Immature natural killer cell (primary cell): ENCODE results near the gene SLC6A9. TPM values are rescaled to one million over a fixed set of nuclear protein-coding genes. Genes with fewer than 3 reads are reported as not detected.

ENCODE experiments used
- DNase-seq, 3 donors: peaks; one replicate each; pipeline ENCODE4 v3.0.0; 2022; ENCODE audit warnings: mixed read lengths in 1 of 3
- H3K27ac Mint-ChIP-seq, 6 donors: one replicate each; pipeline ENCODE4 v1.8.0; 2020; ENCODE audit warnings: mixed read lengths in 6 of 6, mild to moderate bottlenecking in 5 of 6, inconsistent platforms in 4 of 6, moderate library complexity in 3 of 6
- H3K27me3 Mint-ChIP-seq, 3 donors: one replicate each; pipeline ENCODE4 v1.8.0; 2020 to 2021; ENCODE audit warnings: low read depth in 3 of 3, mild to moderate bottlenecking in 3 of 3, mixed read lengths in 3 of 3, moderate library complexity in 3 of 3, inconsistent platforms in 1 of 3
- H3K36me3 Mint-ChIP-seq, 3 donors: one replicate each; pipeline ENCODE4 v1.8.0; 2020; ENCODE audit warnings: mixed read lengths in 3 of 3, inconsistent platforms in 2 of 3, mild to moderate bottlenecking in 2 of 3
- H3K4me1 Mint-ChIP-seq, 2 donors: one replicate each; pipeline ENCODE4 v1.8.0; 2020; ENCODE audit warnings: inconsistent platforms in 2 of 2, mild to moderate bottlenecking in 2 of 2, mixed read lengths in 2 of 2, moderate library complexity in 1 of 2
- H3K4me3 Mint-ChIP-seq, 5 donors: one replicate each; pipeline ENCODE4 v1.8.0; 2020; ENCODE audit warnings: mild to moderate bottlenecking in 5 of 5, mixed read lengths in 5 of 5, inconsistent platforms in 3 of 5, moderate library complexity in 3 of 5
- H3K9me3 Mint-ChIP-seq, 6 donors: one replicate each; pipeline ENCODE4 v1.8.0; 2020; ENCODE audit warnings: mild to moderate bottlenecking in 6 of 6, mixed read lengths in 6 of 6, inconsistent platforms in 4 of 6, moderate library complexity in 3 of 6
- polyA plus RNA-seq, 3 donors: library from polyadenylated mRNA; unstranded; fragments of 300-500 nt; fragmentation: Illumina TruSeq; gene quantifications; one replicate each; pipeline ENCODE4 v1.2.3, GENCODE V29; 2021

The SLC6A9 gene
- polyA plus RNA-seq, 3 donors from 2014 or later, result not detected

GRCh38 chr1:43985984-43986595, 45.2 kb downstream of the SLC6A9 start:
- Mint-ChIP-seq H3K36me3 (no peaks in the 10 kb centered on the region), H3K27ac (no peak overlapping the region), H3K4me3 (no peak overlapping the region), H3K27me3 (peaks cover 0 to 4% (median 0%) of the 10 kb centered on the region in 3 donors), H3K9me3 (no peaks in the 10 kb centered on the region), H3K4me1 (peaks cover 0 to 3% of the 10 kb centered on the region in 2 donors)
- no peak for DNase-seq

DNA sequence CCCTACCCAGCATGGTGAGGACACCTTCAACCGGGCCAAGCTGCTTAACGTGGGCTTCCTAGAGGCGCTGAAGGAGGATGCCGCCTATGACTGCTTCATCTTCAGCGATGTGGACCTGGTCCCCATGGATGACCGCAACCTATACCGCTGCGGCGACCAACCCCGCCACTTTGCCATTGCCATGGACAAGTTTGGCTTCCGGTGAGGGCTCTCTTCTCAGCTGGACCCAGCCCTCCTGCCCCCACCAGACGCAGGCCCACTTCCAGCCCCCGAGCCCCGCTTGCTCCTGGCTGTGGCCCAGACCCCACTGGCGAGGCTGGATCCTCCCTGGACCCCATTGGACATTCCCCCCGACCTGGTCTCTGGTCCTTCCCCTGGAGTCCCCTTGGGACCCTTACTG, 46.4 kb downstream of the SLC6A9 start:
- Mint-ChIP-seq H3K4me3 (no peak overlapping the region), H3K27me3 (peaks cover 0 to 4% (median under 1%) of the 10 kb centered on the region in 3 donors)

GRCh38 chr1:43983253-43983899, 47.9 kb downstream of the SLC6A9 start:
- DNase-seq, result no peak
- Mint-ChIP-seq H3K4me3 (no peak overlapping the region), H3K27ac (no peak overlapping the region), H3K4me1 (peaks cover 5 to 16% of the 10 kb centered on the region in 2 donors), H3K9me3 (no peaks in the 10 kb centered on the region), H3K27me3 (peaks cover 2 to 5% (median 4%) of the 10 kb centered on the region in 3 donors), H3K36me3 (peaks cover 0 to 4% (median 4%) of the 10 kb centered on the region in 3 donors)

More for the DNA sequence above, 46.4 kb downstream of the SLC6A9 start:
- H3K27ac Mint-ChIP-seq, result no peak overlapping the region
- no peaks in the 10 kb centered on the region for H3K9me3 Mint-ChIP-seq
- peaks cover 0 to 9% of the 10 kb centered on the region in 2 donors for H3K4me1 Mint-ChIP-seq
- H3K36me3 Mint-ChIP-seq, result peaks cover 0 to 4% (median 0%) of the 10 kb centered on the region in 3 donors
- no peak for DNase-seq

DNA sequence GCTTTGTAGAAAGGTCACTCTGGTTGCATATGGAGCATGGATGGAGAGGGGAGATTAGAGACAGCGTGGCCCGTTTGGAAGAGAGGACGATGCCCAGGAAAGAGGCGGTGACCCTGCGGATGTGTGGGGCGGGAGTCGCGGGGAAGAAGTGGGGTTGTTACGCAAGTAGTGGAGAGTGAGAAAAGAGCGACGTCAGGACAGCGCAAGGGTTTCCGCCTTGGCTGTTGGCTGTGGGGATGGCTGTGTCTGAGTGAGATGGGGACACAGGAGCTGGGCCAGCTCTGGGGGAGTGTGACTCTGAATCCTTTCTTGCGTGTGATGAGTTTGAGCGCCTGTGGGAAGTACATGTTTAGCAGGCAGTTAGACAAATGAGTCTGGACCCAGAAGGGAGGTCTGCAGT, 48.5 kb downstream of the SLC6A9 start:
- Mint-ChIP-seq H3K27ac (peak overlapping the region in 1 of 6 donors; percentile 46), H3K4me1 (peaks cover 11 to 21% of the 10 kb centered on the region in 2 donors), H3K4me3 (no peak overlapping the region), H3K9me3 (no peaks in the 10 kb centered on the region), H3K36me3 (peaks cover 0 to 9% (median 4%) of the 10 kb centered on the region in 3 donors), H3K27me3 (peaks cover 2 to 5% (median 4%) of the 10 kb centered on the region in 3 donors)
- no peak for DNase-seq

DNA sequence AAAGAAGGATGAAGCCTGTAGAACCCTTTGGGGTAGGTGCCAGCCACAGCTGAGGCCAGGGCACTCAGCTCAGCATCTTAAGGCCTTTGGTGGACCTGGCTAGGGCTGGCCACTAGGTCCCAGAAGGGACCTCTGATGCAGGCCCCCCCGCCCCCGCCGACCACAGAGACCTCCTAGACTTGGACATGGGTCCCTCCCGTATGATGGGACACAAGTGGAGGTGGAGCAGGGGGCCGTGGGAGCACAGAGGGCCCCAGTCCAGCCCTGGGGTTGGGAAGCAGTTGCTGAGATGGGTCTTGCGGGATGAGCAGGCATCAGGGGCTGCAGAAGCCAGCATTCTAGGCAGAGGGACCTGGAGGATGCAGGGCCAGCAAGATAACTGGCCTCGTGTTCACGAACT, 49.0 kb downstream of the SLC6A9 start:
- H3K27ac Mint-ChIP-seq, result no peak overlapping the region
- H3K27me3 Mint-ChIP-seq, result peaks cover 2 to 5% (median 4%) of the 10 kb centered on the region in 3 donors
- DNase-seq, result no peak
- peaks cover 3 to 14% (median 7%) of the 10 kb centered on the region in 3 donors for H3K36me3 Mint-ChIP-seq
- H3K4me3 Mint-ChIP-seq, result no peak overlapping the region
- H3K4me1 Mint-ChIP-seq, result peaks cover 17 to 27% of the 10 kb centered on the region in 2 donors
- H3K9me3 Mint-ChIP-seq, result no peaks in the 10 kb centered on the region

GRCh38 chr1:43981636-43982035, 49.6 kb downstream of the SLC6A9 start:
- Mint-ChIP-seq H3K27ac (no peak overlapping the region), H3K9me3 (no peaks in the 10 kb centered on the region), H3K4me3 (no peak overlapping the region), H3K4me1 (peaks cover 23 to 33% of the 10 kb centered on the region in 2 donors), H3K27me3 (peaks cover 2 to 6% (median 5%) of the 10 kb centered on the region in 3 donors), H3K36me3 (peaks cover 8 to 20% (median 10%) of the 10 kb centered on the region in 3 donors)
- DNase-seq, result no peak

GRCh38 chr1:43981135-43981491, 50.1 kb downstream of the SLC6A9 start:
- no peaks in the 10 kb centered on the region for H3K9me3 Mint-ChIP-seq
- no peak for DNase-seq
- peaks cover 2 to 6% (median 5%) of the 10 kb centered on the region in 3 donors for H3K27me3 Mint-ChIP-seq
- no peak overlapping the region for H3K4me3 Mint-ChIP-seq
- H3K27ac Mint-ChIP-seq, result no peak overlapping the region
- H3K4me1 Mint-ChIP-seq, result peaks cover 28 to 37% of the 10 kb centered on the region in 2 donors
- peaks cover 8 to 24% (median 10%) of the 10 kb centered on the region in 3 donors for H3K36me3 Mint-ChIP-seq

DNA sequence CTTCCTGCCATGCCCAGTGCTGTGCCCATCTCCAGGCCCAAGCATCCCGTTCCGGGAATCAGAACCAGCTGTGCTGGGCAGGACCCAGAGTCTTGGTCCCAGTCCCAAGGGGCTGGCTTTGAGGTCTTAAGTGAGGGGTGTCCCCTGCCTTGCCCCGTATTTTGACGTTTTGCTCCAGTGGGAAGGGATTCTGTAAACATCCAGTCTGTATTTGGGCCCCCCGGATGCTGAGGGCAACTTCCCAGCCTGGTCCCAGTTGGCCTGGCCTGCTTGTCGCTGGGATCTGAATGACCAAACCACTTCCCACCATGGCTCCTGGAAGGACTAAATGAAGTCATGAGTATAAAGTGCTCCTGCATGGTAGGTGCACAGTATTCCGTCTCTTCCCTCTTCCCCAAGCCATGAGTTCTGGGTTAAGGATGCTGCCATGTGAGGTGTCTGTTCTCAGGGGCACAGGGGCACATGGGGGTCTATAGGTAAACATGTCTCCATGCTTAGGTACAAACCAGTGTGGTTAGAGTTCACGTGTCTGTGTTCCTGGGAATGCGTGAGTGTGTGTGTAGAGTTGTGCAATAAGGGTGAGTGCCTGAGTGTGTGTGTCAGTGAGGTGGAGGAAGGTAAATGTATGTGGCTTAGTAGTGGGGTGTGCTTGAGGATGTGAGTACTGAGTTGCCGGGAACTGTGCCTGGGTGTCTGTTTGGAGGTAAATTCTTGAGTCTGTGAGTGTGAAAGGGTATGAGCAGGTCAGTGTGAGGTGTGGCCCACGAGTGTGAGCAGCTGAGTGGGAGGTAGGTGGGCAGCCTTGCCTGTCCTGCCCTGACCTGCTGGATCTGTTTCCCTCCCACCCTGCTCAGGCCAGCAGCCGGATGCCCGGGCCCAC, 50.8 kb downstream of the SLC6A9 start:
- Mint-ChIP-seq H3K27me3 (peaks cover 2 to 6% (median 5%) of the 10 kb centered on the region in 3 donors), H3K27ac (peak overlapping the region in 2 of 6 donors; percentile 0 to 73), H3K9me3 (no peaks in the 10 kb centered on the region), H3K36me3 (peaks cover 8 to 24% (median 10%) of the 10 kb centered on the region in 3 donors), H3K4me3 (peak overlapping the region; percentile 48 to 92 (median 87)), H3K4me1 (peaks cover 34 to 43% of the 10 kb centered on the region in 2 donors)
- no peak for DNase-seq

DNA sequence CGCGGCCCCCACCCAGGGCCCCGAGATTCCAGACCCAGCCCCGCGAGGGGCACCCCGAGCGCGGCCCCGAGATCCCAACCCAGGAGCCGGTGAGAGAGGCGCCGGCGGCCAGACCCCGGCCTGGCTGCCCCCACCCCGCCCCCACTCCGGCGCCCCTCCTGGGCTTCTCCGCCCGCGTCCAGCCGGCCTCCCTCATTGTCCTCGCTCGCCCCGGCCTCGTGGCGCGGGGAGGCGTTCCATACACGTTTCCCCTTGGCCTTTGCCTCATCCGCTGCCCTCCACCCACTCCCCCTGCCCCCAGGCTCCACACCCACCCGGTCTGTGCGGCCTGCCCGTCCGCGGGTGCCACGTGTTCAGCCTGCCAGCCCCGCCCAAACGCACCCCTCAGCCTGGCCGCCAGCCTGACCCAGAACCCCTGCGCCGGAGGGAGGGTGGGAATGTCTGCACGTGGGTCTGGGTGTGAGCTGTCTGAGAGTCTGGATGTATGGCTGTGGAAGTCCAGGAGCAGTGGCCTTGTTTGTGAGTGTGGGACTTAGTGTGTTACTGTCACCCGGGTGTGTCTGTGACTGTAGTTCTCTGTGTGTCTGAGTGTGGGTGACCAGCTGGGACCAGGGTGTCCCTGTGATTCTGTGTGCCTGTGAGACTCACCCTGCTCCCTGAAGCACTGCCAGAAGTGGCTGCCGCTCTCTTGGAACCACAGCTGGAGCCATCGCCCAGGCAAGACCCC, 51.6 kb downstream of the SLC6A9 start:
- H3K27ac Mint-ChIP-seq, result peak overlapping the region in 4 of 6 donors; percentile 22 to 86 (median 56)
- H3K36me3 Mint-ChIP-seq, result peaks cover 8 to 24% (median 10%) of the 10 kb centered on the region in 3 donors
- peak overlapping the region; percentile 84 to 92 (median 89) for H3K4me3 Mint-ChIP-seq
- H3K27me3 Mint-ChIP-seq, result peaks cover 3 to 9% (median 5%) of the 10 kb centered on the region in 3 donors
- peaks cover 34 to 45% of the 10 kb centered on the region in 2 donors for H3K4me1 Mint-ChIP-seq
- no peaks in the 10 kb centered on the region for H3K9me3 Mint-ChIP-seq
- DNase-seq, result peak in 2 of 3 donors; percentile 15 to 23

- Mint-ChIP-seq H3K4me1 (peaks cover 38 to 50% of the 10 kb centered on the region in 2 donors), H3K27me3 (peaks cover 3 to 9% (median 5%) of the 10 kb centered on the region in 3 donors), H3K36me3 (peaks cover 8 to 24% (median 10%) of the 10 kb centered on the region in 3 donors), H3K9me3 (peaks cover 0 to 1% (median 0%) of the 10 kb centered on the region in 6 donors), H3K27ac (no peak overlapping the region), H3K4me3 (no peak overlapping the region)
- DNase-seq, result no peak
Observed at GRCh38 chr1:43979261-43979527, 52.1 kb downstream of the SLC6A9 start.

DNA sequence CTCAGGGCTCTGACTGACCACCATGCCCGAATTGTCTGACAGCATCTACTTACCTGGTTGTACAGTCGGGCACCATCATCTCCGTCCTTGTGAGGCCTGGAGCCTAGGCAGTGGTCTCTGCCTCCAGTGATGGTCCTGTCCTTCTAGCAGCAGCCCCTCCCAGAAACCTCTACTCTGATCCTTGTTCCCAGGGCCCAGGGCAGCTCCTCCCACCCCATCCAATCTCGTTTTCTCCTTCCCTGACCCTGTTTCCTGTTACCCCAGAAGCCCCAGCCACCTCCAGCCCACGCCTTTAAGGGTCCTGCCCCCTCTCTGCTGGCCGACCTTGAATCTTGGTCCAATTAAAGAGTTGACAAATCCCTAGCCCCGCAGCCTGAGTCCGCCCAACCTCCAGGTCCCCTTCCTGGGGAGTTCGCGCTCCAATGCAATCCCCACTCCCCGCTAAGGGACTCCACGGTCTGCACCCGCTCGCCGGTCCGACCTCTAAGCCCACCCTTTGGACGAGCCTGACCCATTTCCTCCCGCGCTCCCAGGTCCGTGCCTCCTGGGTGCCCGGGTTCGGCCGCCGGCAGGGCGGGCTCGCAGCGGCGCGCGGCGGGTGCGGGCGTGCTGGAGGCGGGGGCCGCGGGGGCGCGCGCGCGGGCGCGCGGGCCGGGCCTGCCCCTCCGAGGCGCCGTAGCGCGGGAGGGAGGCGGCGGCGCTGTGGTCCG, 52.6 kb downstream of the SLC6A9 start, which contains the start of gene B4GALT2:
Gene B4GALT2, plus strand, starts transcription at position 660 of the 710 bp plus-strand sequence. CDS start 1,951 bp downstream, outside the sequence.
- peaks cover 3 to 9% (median 5%) of the 10 kb centered on the region in 3 donors for H3K27me3 Mint-ChIP-seq
- peak; percentile 38 to 43 (median 42) for DNase-seq
- peak within 1 kb of the TSS in 5 of 6 donors; percentile 38 to 86 (median 71) for H3K27ac Mint-ChIP-seq
- H3K9me3 Mint-ChIP-seq, result peaks cover 0 to 1% (median 0%) of the 10 kb centered on the region in 6 donors
- peak within 1 kb of the TSS; percentile 87 to 97 (median 91) for H3K4me3 Mint-ChIP-seq
- peaks cover 43 to 55% of the 10 kb centered on the region in 2 donors for H3K4me1 Mint-ChIP-seq
- H3K36me3 Mint-ChIP-seq, result peaks cover 8 to 24% (median 10%) of the 10 kb centered on the region in 3 donors

DNA sequence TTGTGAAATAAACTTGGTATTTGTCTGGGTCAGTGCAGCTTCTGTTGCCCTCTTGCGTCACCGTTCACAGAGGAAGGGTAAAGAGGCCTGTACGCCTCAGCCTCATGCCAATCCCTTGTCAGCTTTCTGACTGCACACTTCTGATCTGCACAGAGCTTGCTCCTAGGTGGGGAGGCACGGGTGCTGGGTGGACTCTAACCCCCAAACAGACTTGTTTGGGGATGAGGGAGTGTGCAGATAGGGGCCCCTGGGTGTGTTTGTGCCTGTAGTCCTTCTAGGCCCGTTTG, 53.1 kb downstream of the SLC6A9 start:
- Mint-ChIP-seq H3K4me3 (peak overlapping the region; percentile 75 to 97 (median 79)), H3K4me1 (peaks cover 47 to 59% of the 10 kb centered on the region in 2 donors)

More for the DNA sequence above, 53.1 kb downstream of the SLC6A9 start:
- H3K27me3 Mint-ChIP-seq, result peaks cover 3 to 5% (median 5%) of the 10 kb centered on the region in 3 donors
- H3K9me3 Mint-ChIP-seq, result peaks cover 0 to 1% (median 0%) of the 10 kb centered on the region in 6 donors
- DNase-seq, result no peak
- peaks cover 8 to 24% (median 10%) of the 10 kb centered on the region in 3 donors for H3K36me3 Mint-ChIP-seq
- H3K27ac Mint-ChIP-seq, result peak overlapping the region in 1 of 6 donors; percentile 67
